ENCODE data around the gene RIPPLY3. TPM values are rescaled to one million over a fixed set of nuclear protein-coding genes. Genes with fewer than 3 reads are reported as not detected.

Gene RIPPLY3
- total RNA-seq, 1 donor from 2014 or later, result 17.9 TPM

GRCh38 chr21:37060296-37060695 is 53.8 kb downstream of the RIPPLY3 start:
- Mint-ChIP-seq H3K4me1 (ENCODE audit: low read depth) (peaks cover 4% of the 10 kb centered on the region), H3K36me3 (ENCODE audit: insufficient read depth) (peaks cover 10% of the 10 kb centered on the region), H3K4me3 (ENCODE audit: low read depth) (no peak overlapping the region), H3K27ac (peak overlapping the region; percentile 51), H3K9me3 (ENCODE audit: low read depth) (peaks cover 4% of the 10 kb centered on the region), H3K27me3 (no peaks in the 10 kb centered on the region)
- no peak for DNase-seq (ENCODE audit: low spot score, unreplicated experiment)
- TF ChIP-seq, protein P1, sequence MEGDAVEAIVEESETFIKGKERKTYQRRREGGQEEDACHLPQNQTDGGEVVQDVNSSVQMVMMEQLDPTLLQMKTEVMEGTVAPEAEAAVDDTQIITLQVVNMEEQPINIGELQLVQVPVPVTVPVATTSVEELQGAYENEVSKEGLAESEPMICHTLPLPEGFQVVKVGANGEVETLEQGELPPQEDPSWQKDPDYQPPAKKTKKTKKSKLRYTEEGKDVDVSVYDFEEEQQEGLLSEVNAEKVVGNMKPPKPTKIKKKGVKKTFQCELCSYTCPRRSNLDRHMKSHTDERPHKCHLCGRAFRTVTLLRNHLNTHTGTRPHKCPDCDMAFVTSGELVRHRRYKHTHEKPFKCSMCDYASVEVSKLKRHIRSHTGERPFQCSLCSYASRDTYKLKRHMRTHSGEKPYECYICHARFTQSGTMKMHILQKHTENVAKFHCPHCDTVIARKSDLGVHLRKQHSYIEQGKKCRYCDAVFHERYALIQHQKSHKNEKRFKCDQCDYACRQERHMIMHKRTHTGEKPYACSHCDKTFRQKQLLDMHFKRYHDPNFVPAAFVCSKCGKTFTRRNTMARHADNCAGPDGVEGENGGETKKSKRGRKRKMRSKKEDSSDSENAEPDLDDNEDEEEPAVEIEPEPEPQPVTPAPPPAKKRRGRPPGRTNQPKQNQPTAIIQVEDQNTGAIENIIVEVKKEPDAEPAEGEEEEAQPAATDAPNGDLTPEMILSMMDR (IDR thresholded peaks at IDR 0.05; ENCODE audit: unreplicated experiment), result no peak

- H3K9me3 Mint-ChIP-seq (ENCODE audit: low read depth), result no peaks in the 10 kb centered on the region
- H3K27ac Mint-ChIP-seq, result no peak overlapping the region
- peaks cover 4% of the 10 kb centered on the region for H3K4me1 Mint-ChIP-seq (ENCODE audit: low read depth)
- H3K27me3 Mint-ChIP-seq, result no peaks in the 10 kb centered on the region
- DNase-seq (ENCODE audit: low spot score, unreplicated experiment), result no peak
- H3K4me3 Mint-ChIP-seq (ENCODE audit: low read depth), result no peak overlapping the region
- TF ChIP-seq, protein P1 (IDR thresholded peaks at IDR 0.05; ENCODE audit: unreplicated experiment), result no peak
- H3K36me3 Mint-ChIP-seq (ENCODE audit: insufficient read depth), result peaks cover 3% of the 10 kb centered on the region
Measured at GRCh38 chr21:37061926-37062592, 55.6 kb downstream of the RIPPLY3 start.

- TF ChIP-seq, protein P1 (IDR thresholded peaks at IDR 0.05; ENCODE audit: unreplicated experiment), result no peak
Measured at GRCh38 chr21:37062593-37062935, 56.1 kb downstream of the RIPPLY3 start.

GRCh38 chr21:37063433-37063832 is 56.9 kb downstream of the RIPPLY3 start:
- Mint-ChIP-seq H3K27ac (no peak overlapping the region), H3K4me1 (ENCODE audit: low read depth) (peaks cover 4% of the 10 kb centered on the region), H3K4me3 (ENCODE audit: low read depth) (no peak overlapping the region), H3K9me3 (ENCODE audit: low read depth) (no peaks in the 10 kb centered on the region), H3K36me3 (ENCODE audit: insufficient read depth) (peaks cover 8% of the 10 kb centered on the region), H3K27me3 (no peaks in the 10 kb centered on the region)
- TF ChIP-seq, protein P1 (IDR thresholded peaks at IDR 0.05; ENCODE audit: unreplicated experiment), result no peak
- no peak for DNase-seq (ENCODE audit: low spot score, unreplicated experiment)

More at GRCh38 chr21:37062593-37062935, 56.1 kb downstream of the RIPPLY3 start:
- H3K27me3 Mint-ChIP-seq, result no peaks in the 10 kb centered on the region
- H3K4me3 Mint-ChIP-seq (ENCODE audit: low read depth), result no peak overlapping the region
- H3K27ac Mint-ChIP-seq, result no peak overlapping the region
- H3K4me1 Mint-ChIP-seq (ENCODE audit: low read depth), result peaks cover 4% of the 10 kb centered on the region
- no peaks in the 10 kb centered on the region for H3K9me3 Mint-ChIP-seq (ENCODE audit: low read depth)
- peaks cover 5% of the 10 kb centered on the region for H3K36me3 Mint-ChIP-seq (ENCODE audit: insufficient read depth)
- no peak for DNase-seq (ENCODE audit: low spot score, unreplicated experiment)

DNA sequence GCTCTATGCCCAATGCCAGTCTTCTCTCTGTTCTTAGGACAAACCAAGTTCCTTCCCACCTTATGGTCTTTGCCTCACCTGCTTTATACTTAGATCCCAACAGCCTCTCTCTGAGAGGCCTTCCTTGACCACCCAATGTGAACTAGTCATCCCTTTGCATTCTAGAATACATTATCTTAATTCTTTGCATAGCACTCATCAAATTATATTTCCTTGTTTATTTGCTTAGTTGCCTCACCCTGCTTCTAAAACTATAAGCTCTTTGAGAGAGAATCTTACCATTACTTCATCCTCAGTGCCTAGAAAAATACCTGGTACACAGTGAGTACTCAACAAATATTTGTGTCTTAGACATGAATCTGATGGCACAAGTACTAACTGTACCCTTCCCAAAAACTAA is 58.3 kb downstream of the RIPPLY3 start:
- peaks cover 4% of the 10 kb centered on the region for H3K4me1 Mint-ChIP-seq (ENCODE audit: low read depth)
- H3K36me3 Mint-ChIP-seq (ENCODE audit: insufficient read depth), result peaks cover 12% of the 10 kb centered on the region
- TF ChIP-seq, protein P1 (IDR thresholded peaks at IDR 0.05; ENCODE audit: unreplicated experiment), result no peak
- DNase-seq (ENCODE audit: low spot score, unreplicated experiment), result no peak
- no peaks in the 10 kb centered on the region for H3K9me3 Mint-ChIP-seq (ENCODE audit: low read depth)
- H3K27me3 Mint-ChIP-seq, result no peaks in the 10 kb centered on the region
- H3K27ac Mint-ChIP-seq, result no peak overlapping the region
- no peak overlapping the region for H3K4me3 Mint-ChIP-seq (ENCODE audit: low read depth)
